HEK293T (cell line): ENCODE data around the gene SEMA3G.

Experiments
- CTCF ChIA-PET: fragments of 350-600 bp; formaldehyde crosslinking; extraction: SDS; loops from one replicate; lab custom pipeline; 2021; ENCODE audit warnings: antibody characterized with exemption, inconsistent platforms; lab: Yijun Ruan, JAX
- POLR2A ChIA-PET: fragments of 350-600 bp; formaldehyde crosslinking; extraction: SDS; loops from one replicate; lab custom pipeline; 2020; ENCODE audit warnings: antibody characterized with exemption, inconsistent platforms; lab: Yijun Ruan, JAX
- DNase-seq: peaks from one replicate; pipeline ENCODE4 v3.0.0; 2012; ENCODE audit warnings: mixed read lengths; ENCODE audit errors: extremely low spot score
- ARNT ChIP-seq: fragments of 450-650 bp; IDR thresholded peaks from 2 replicates; pipeline ENCODE4 v1.6.1; 2017; ENCODE audit warnings: mild to moderate bottlenecking
- BHLHE40 ChIP-seq: fragments of 450-650 bp; IDR thresholded peaks from 2 replicates; pipeline ENCODE4 v1.6.1; 2016; ENCODE audit warnings: mild to moderate bottlenecking, moderate library complexity, borderline replicate concordance
- CTBP1 ChIP-seq: fragments of 450-650 bp; IDR thresholded peaks from 2 replicates; pipeline ENCODE4 v1.6.1; 2016; ENCODE audit warnings: borderline replicate concordance
- ELF4 ChIP-seq: fragments of 450-650 bp; IDR thresholded peaks from 2 replicates; pipeline ENCODE4 v1.6.1; 2017; ENCODE audit warnings: antibody characterized with exemption
- FOXA1 ChIP-seq: fragments of 450-650 bp; IDR thresholded peaks from 2 replicates; pipeline ENCODE4 v1.6.1; 2016; ENCODE audit warnings: mild to moderate bottlenecking
- FOXK2 ChIP-seq: fragments of 450-650 bp; IDR thresholded peaks from 2 replicates; pipeline ENCODE4 v1.6.1; 2016; ENCODE audit warnings: mild to moderate bottlenecking
- FOXM1 ChIP-seq: fragments of 450-650 bp; IDR thresholded peaks from 2 replicates; pipeline ENCODE4 v1.6.1; 2017; ENCODE audit warnings: mild to moderate bottlenecking, borderline replicate concordance
- HDGF ChIP-seq: fragments of 450-650 bp; IDR thresholded peaks from 2 replicates; pipeline ENCODE4 v1.6.1; 2017; ENCODE audit warnings: antibody characterized with exemption, borderline replicate concordance
- L3MBTL2 ChIP-seq: fragments of 450-650 bp; conservative IDR thresholded peaks from 2 replicates; pipeline ENCODE4 v1.6.1; 2016; ENCODE audit warnings: mild to moderate bottlenecking
- LEF1 ChIP-seq: fragments of 450-650 bp; IDR thresholded peaks from 2 replicates; pipeline ENCODE4 v1.6.1; 2017; ENCODE audit warnings: mild to moderate bottlenecking, borderline replicate concordance
- NFRKB ChIP-seq: fragments of 450-650 bp; IDR thresholded peaks from 2 replicates; pipeline ENCODE4 v1.6.1; 2016; ENCODE audit warnings: mild to moderate bottlenecking, moderate library complexity
- SP1 ChIP-seq: fragments of 450-650 bp; IDR thresholded peaks from 2 replicates; pipeline ENCODE4 v1.6.1; 2017
- SUZ12 ChIP-seq: fragments of 450-650 bp; IDR thresholded peaks from 2 replicates; pipeline ENCODE4 v1.6.1; 2016; ENCODE audit warnings: mild to moderate bottlenecking
- TARDBP ChIP-seq: fragments of 450-650 bp; IDR thresholded peaks from 2 replicates; pipeline ENCODE4 v1.6.1; 2016
- ZNF384 ChIP-seq: fragments of 450-650 bp; IDR thresholded peaks from 2 replicates; pipeline ENCODE4 v1.6.1; 2016
- TF ChIP-seq, protein P1 (sequence below): fragments of 450-650 bp; IDR thresholded peaks from 2 replicates; pipeline ENCODE4 v1.6.1; 2016

The SEMA3G gene

DNA sequence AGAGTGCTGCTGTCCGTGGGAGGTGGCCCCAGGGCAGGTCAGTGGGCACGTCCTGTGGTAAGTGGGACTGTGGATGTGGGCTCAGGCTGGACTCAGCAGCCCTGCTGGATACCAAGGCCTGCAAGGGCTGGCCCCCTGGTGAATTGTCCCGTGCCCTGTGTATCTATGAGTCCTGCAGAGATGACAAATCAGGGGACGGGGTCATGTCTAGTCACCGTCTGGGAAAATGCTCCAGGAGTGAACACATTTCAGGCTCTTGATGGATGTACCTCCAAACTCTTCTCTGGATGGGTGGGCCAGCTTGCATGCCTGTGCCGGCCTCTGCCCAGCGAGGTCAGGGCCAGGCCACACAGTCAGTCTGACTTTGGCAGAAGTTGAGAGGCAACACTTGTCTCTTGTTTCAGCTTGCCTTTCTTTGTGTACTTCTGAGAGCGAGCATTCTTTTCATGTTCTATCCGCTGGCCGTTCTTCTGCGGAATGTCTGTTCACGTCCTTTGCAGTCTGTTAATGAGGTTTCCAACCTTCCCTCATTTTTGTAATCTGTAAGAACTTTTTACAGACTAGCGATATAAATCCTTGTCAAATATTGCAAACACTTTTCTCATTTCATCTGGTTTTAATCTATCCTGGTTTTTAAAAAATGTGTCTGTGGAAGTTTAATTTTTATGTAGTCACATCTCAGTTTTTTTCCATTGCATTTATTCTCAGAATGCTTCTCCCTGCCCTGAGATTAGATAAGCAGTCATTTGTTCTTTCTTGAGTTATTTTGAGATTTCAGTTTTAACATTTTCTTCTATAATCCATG is 38.9 kb upstream of the SEMA3G start:
- ChIA-PET CTCF (no interaction called here), POLR2A (no interaction called here)
- no peak for DNase-seq
- no peak for TF ChIP-seq TARDBP
- no peak for TF ChIP-seq ELF4
- TF ChIP-seq LEF1: no peak
- no peak for TF ChIP-seq FOXK2
- TF ChIP-seq NFRKB: no peak
- no peak for TF ChIP-seq ARNT
- TF ChIP-seq BHLHE40: no peak
- TF ChIP-seq SUZ12: no peak
- TF ChIP-seq L3MBTL2: no peak
- TF ChIP-seq ZNF384: no peak
- no peak for TF ChIP-seq FOXA1
- no peak for TF ChIP-seq CTBP1
- TF ChIP-seq FOXM1: no peak
- TF ChIP-seq, protein P1, sequence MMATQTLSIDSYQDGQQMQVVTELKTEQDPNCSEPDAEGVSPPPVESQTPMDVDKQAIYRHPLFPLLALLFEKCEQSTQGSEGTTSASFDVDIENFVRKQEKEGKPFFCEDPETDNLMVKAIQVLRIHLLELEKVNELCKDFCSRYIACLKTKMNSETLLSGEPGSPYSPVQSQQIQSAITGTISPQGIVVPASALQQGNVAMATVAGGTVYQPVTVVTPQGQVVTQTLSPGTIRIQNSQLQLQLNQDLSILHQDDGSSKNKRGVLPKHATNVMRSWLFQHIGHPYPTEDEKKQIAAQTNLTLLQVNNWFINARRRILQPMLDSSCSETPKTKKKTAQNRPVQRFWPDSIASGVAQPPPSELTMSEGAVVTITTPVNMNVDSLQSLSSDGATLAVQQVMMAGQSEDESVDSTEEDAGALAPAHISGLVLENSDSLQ: no peak
- TF ChIP-seq SP1: no peak
- no peak for TF ChIP-seq HDGF

DNA sequence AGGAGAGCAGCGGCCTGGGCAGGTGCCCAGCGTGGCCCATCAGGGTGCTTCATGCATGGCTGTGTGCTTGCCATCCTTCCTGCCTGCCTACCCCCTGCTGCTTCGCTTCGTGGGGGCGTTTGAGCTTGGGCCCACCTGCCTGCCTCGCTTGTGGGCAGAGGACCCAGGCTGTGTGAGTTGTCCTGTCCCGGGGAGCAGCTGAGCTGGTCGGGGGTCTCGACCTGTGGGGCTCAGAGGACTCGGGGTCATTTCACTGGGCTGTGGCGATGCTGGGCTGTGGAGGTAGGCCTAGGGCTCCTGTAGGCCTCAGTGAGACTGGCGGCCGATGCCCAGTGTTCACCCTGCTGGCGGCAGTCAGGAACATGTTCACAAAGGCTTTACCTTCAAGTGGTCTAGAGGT is 38.2 kb upstream of the SEMA3G start:
- POLR2A ChIA-PET: no interaction called here
- DNase-seq: no peak
- CTCF ChIA-PET: no interaction called here
- TF ChIP-seq L3MBTL2 (no peak), SP1 (no peak), TARDBP (no peak)

DNA sequence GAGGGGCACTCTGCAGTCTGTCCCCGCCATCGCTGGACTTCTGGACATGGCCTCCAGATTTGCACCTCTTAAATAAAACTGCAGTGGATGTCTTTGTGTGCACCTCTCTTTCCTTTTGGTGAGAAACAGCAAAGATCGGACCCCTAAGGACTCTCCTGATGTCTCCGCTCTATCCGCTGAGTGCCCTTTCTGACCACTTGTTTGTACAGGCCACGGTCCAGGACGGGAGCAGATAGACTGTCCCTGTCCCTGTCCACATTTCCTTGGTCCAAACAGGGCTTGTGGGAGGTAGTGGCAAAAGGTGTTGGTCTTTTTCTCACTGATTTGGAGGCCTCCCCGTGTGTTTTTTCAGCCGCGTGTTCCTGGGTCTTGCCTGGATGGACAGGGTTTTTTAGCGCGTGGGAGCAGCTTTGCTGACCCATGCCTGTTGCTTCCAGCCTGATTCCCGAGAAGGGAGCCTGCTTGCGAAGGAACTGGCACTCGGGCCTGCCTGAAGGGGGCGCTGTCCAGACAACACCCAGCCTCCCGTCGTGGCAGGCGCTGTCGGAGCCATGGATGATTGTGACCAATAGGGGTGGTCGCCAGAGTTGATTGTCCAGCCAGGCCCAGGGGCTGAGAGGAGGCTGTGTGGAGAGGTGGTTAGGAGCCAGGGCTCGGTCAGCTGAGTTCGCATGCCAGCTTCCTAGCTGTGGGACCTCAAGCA is 37.1 kb upstream of the SEMA3G start:
- CTCF ChIA-PET: interaction anchor here (0.7 to 1.7 kb wide), 2 partner anchors 9 to 12 kb away, joined by 3 to 5 read pairs; no protein-coding TSS in a partner anchor

DNA sequence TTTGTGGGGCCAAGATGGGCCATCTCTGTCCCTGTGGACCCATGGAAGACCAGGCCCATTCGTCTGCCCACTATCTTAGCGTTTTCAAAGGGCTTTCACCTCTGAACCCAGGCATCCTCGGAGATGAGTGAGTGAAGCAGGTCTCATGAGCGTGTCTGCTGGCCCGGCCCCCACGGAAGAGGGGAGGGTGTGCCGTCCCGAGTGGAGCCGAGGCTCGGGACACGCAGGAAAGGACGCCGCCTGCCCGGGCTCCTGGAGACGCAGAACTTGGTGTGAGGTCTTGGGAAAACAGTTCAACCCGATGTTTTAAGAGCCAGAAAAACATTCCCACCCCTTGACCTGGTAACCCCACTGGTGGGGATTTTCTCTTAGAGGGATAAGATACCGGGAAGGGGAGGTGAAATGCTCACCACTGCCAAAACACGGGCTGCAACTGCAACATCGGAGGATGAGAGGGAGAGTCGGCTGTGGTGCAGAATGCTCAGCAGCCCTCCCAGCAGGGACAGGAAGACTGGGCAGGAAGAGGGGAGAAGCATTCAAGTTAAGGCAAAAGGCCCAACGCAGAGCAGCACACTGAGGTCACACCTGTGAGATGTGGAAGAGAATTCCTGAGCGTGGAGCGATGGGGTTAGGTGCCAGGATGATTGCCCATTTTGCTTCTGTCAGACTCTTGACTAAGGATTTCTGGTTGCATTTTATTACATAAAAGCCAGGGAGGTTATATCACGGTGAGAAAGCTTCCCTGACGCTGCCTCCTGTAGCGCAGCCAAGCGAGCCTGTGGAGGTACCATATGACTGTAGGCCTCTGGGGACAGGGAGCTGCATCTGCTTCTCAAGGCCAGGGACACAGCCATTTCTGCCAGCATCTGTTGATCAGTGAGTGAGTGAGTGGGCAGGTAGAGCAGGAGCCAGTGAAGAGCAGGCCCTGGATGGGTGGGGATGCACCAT is 36.1 kb upstream of the SEMA3G start:
- DNase-seq: no peak
- POLR2A ChIA-PET: no interaction called here
- TF ChIP-seq FOXK2 (no peak), FOXA1 (no peak), ZNF384 (no peak), SUZ12 (no peak), TARDBP (no peak), SP1 (no peak), BHLHE40 (no peak), ARNT (no peak), CTBP1 (no peak), FOXM1 (no peak), ELF4 (no peak), L3MBTL2 (no peak), NFRKB (no peak), LEF1 (no peak)
- TF ChIP-seq, protein P1: no peak
- CTCF ChIA-PET: interaction anchor here (1.7 kb wide), 1 partner anchor 11 kb away, joined by 5 read pairs; no protein-coding TSS in a partner anchor

More for the DNA sequence above, 37.1 kb upstream of the SEMA3G start:
- POLR2A ChIA-PET: no interaction called here
- TF ChIP-seq HDGF: no peak
- no peak for TF ChIP-seq SP1
- no peak for TF ChIP-seq ARNT
- no peak for TF ChIP-seq FOXK2
- no peak for TF ChIP-seq FOXA1
- TF ChIP-seq ZNF384: no peak
- TF ChIP-seq SUZ12: no peak
- TF ChIP-seq ELF4: no peak
- TF ChIP-seq TARDBP: no peak
- TF ChIP-seq BHLHE40: no peak
- no peak for TF ChIP-seq CTBP1
- no peak for TF ChIP-seq L3MBTL2
- TF ChIP-seq LEF1: no peak
- no peak for TF ChIP-seq NFRKB
- peak; percentile 70 for DNase-seq

DNA sequence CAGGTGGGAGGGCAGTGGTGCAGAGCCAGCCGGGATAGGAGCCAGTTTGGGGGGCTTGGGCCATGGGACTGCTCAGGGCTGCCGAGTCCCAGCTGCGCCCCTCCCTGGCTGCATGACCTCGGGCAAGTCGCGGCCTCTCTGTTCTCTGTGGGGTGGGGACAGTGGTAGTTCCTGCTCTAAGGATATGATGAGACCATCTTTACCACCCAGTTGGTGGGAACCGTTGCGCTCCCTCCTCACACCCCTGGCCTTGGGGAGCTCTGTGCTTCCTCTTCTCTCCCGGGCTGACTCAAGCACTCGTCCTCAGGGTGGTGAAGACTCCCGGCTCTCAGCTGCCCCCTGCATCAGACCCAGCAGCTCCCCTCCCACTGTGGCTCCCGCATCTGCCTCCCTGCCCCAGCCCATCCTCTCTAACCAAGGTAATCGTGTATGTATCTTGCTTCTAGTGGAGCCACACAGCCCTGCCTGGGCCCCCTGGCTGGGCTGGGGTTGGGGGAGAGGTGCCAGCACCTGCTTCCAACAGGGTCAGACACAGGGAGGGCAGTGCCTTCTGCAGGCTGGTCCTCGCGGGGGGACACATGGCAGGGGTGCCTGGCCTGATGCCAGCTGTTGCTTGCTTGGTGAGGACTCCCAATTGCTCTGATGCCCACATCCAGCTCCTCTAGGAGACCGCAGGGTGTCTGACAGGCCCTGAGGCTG is 35.1 kb upstream of the SEMA3G start:
- no peak for DNase-seq
- POLR2A ChIA-PET: no interaction called here
- no peak for TF ChIP-seq FOXK2
- TF ChIP-seq FOXM1: no peak
- TF ChIP-seq BHLHE40: no peak
- no peak for TF ChIP-seq CTBP1
- TF ChIP-seq, protein P1: no peak
- TF ChIP-seq SUZ12: no peak
- no peak for TF ChIP-seq L3MBTL2
- no peak for TF ChIP-seq TARDBP
- no peak for TF ChIP-seq LEF1
- no peak for TF ChIP-seq HDGF
- no peak for TF ChIP-seq ARNT
- no peak for TF ChIP-seq ELF4
- TF ChIP-seq ZNF384: no peak
- TF ChIP-seq FOXA1: no peak
- no peak for TF ChIP-seq SP1
- no peak for TF ChIP-seq NFRKB
- CTCF ChIA-PET: interaction anchor here (0.5 kb wide), 1 partner anchor 133 kb away, joined by 3 read pairs; no protein-coding TSS in a partner anchor
